ENCODE data around the gene CEL.
A peak's percentile ranks its signal among the peaks of the same experiment; 100 is the strongest.
"Not testable (repeated sequence)": the region's sequence is repeated elsewhere in the genome, so short reads cannot be mapped to it uniquely, and the experiment has no call there.

CEL gene

DNA sequence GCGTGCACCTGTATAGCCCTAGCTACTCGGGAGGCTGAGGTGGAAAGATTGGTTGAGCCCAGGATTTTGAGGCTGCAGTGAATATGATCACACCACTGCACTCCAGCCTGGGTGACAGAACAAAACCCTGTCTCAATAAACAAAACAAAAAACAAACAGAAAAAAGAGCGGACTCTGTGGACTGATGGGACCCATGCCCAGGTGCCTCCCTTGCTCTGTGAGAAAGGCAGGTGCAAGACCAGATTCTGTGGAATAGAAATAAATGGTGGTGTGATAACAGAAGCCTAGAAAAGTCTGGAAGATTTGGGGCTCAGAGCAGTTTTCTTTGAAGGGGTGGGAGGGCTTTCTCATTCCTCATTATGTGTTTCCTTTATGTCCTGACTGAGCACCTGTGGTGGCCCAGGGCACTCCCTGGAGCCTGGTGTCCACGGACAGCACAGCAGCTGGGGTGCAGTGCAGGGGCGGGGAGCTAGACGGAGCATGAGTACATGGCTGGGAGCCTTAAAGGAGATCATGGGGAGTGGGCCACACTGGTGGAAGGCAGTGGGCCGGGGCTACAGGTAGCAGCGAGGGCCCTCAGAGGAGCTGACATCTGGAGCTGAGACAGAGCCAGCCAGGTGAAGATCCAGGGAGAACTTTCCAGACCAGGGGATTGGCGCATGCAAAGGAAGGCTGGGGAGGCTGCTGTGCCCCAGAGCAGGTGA, 15.4 kb upstream of the CEL start:
- FAIRE-seq (no peak), DNase-seq (ENCODE audit: insufficient read length, low spot score) (no peak)

DNA sequence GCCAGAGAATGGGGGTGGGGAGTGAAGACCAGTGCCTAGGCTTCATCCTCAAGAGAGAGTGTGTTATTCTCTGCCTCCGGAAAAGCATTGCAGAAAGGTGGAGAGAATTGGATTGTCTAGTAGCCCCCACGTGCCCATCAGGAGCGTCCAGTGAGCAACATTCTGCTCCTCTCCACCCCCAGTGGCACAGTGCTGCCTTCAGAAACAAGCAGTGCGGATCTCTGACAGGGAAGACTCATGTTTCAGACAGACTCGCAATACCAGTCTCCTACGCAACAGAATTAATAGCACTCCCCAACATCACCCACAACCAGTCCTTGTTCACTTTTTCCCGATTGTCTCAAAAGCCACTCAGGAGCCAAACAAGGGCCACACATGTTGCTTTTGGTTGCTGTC, 14.9 kb upstream of the CEL start:
- FAIRE-seq (no peak), DNase-seq (ENCODE audit: insufficient read length, low spot score) (no peak)

DNA sequence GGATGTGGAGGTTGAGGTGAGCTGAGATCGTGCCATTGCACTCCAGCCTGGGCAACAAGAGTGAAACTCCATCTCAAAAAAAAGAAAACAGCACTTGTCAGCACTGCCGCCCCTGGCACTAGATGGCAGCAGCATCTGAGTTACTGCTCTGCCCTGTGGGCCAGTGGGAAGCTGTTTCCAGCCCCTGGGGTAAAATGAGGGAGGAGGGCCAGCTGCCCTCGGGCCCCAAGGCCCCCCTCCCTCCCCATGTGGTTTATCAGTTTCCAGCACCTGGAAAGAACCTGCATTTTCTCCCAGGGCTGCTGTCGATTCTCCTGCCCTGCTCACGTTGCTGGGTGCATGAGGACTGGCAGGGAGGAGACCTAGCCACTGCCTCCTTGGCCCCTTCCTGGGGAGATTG, 13.2 kb upstream of the CEL start:
- FAIRE-seq (no peak), DNase-seq (ENCODE audit: insufficient read length, low spot score) (no peak)

DNA sequence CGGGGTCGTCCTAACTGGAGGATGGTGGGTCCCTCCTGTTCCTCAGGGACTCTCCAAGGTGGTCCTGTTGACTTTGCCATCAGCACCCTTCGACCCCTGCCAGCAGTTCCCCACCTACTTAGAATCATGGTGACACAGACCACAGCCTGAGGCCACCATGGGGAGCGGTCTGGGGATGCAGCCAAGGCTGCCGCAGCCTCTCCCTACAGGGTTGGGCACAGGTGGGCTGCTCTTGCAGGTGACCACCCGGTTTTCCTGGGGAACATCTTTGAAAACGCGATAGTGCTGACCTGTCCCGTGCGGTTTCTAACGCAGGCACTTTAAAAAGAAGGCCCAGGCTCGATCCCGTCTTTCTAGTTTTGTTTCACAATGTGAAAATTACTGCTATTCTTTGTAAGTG, 12.7 kb upstream of the CEL start:
- FAIRE-seq (no peak), DNase-seq (ENCODE audit: insufficient read length, low spot score) (no peak)

DNA sequence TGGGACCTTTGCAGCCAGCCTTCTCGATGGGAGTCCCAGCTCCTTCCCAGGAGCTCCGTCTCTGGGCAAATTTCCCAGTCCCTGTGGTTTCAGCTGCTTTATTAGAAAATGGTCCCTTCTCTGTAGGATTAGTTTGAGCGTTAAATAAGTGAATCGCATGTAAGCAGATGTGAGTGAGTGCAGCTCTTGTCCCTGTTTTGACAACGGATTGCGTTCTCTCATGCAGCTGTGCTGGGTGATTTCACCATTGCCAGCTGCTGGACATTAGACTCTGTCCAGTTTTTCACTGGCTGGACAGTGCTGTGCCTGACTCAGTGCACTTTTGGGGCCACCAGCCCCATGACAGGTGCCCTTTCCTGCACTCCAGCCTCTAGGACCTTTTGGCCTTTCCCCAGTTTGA, 11.6 kb upstream of the CEL start:
- FAIRE-seq, result no peak
- no peak for DNase-seq (ENCODE audit: insufficient read length, low spot score)

DNA sequence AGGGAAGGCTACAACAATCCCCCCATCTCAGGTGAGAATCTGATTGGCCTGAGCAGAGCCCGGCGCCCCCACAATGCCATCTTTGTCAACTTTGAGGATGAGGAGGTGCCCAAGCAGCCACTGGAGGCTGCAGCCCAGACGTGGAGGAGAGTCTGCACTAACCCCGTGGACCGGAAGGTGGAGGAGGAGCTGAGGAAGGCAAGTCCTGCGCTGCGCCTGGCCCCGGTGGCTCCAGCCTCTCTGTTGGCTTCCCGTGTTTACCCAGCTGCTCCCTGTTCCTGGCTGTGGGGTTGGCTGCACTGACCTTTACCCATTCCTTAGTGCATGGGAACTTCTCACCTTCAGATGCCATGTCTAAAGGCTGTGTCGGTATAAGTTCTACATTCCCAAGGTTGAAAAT, 11.0 kb upstream of the CEL start:
- DNase-seq (ENCODE audit: insufficient read length, low spot score) (no peak), FAIRE-seq (no peak)

DNA sequence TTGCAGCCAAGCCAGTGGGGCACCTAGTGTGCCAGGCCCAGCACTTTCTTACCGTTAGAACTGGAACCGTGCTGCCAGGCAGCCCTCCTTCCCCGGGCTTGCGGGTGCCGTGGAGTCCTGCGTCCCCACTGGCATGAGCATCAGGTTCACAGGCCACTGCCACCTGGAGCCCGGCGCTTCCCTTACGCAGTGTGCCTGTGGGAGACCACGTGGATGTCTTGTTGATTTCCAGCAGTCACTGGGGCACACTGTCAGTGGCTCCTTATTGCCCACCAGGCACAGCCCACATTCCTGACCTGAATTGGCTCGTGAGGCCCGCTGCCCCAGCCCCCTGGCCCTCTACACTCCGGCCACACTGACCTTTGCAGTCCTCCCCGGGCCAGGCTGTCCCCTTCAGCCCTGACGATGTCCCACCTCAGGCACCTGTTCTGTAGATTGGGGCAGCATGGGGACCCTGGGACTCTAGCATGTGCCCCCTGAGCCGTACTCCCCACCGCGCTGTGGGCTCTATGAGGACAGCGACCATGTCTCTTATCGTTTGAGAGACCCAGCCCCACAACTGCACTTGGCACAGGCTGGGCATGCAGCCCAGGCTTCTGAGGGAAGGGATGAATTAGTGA, 10.4 kb upstream of the CEL start:
- FAIRE-seq, result no peak

DNA sequence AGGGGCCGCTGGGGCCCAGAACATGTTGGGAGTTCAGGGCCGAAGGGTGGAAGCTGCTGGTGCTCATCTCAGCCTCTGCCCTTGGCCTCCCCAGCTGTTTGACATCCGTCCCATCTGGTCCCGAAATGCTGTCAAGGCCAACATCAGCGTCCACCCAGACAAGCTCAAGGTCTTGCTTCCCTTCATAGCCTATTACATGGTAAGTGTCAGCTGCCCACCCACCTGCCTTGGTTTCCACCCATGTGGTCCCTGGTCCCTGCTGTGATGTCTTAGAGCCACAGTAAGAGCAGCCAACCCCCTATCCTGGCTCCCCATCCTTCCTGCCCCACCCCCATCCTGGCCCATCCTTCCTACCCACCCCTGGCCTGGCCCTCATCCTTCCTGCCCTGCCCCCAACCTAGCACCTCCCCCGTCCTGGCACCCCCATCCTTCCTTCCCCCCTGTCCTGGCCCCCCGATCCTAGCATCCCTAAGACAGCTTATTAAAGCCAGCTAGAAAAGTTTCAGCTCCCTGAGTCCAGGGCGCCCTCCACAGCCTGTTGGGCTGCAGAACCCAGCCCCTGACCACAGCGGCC, 9.7 kb upstream of the CEL start:
- FAIRE-seq, result no peak
- DNase-seq (ENCODE audit: insufficient read length, low spot score), result no peak

More for the DNA sequence above, 10.4 kb upstream of the CEL start:
- DNase-seq (ENCODE audit: insufficient read length, low spot score), result no peak

DNA sequence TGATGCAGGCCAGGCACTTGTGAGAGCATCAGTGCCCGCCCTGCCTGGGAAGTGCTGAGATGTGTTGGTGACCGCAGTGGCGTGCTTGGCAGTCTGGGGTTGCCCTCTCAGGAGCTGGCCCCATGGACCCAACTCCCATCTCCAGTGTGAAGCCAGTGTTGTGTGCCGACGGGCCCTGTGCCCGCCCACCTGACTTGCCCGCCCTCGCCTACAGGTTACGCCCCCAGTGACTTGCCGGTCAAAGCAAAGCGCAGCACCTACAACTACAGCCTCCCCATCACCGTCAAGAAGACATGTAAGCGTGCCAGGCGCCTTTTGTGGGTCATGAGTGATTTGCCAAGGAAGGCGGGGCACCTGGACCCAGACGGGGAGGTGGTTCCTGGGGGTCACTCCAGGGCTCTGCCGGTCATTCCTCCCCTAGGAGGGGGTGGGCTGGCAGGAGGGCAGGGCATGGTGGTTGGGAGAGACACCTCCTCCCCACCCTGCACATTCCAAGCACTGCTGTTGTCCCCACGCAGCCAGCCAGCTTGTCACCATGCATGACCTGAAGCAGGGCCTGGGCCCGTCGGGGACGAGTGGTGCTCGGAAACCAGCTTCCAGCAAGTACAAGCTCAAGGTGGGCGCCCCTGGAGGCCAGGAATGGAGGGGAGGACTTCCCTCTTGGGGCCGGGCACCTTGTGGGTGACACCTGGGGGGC, 7.4 kb upstream of the CEL start:
- FAIRE-seq (no peak), DNase-seq (ENCODE audit: insufficient read length, low spot score) (no peak)

DNA sequence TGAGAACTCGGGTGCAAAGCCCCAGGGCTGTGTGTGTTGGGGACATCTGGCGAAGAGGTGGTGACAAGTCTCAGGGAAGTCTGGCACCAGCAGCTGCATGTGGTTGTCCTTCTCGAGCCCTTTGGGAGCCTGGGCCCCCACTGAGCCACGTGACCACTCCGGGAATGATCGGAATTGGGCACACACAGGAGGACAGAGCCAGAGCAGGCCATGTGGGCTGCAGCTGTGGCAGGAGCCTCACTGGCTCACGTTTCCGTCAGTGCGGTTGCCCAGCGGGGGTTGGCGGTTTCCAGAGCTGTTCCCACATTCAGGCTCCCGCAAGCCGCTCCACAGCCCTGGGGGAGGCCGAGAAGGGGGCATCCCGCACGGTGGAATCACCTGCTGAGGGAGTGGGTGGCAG, 6.8 kb upstream of the CEL start:
- DNase-seq (ENCODE audit: insufficient read length, low spot score) (no peak), FAIRE-seq (no peak)

DNA sequence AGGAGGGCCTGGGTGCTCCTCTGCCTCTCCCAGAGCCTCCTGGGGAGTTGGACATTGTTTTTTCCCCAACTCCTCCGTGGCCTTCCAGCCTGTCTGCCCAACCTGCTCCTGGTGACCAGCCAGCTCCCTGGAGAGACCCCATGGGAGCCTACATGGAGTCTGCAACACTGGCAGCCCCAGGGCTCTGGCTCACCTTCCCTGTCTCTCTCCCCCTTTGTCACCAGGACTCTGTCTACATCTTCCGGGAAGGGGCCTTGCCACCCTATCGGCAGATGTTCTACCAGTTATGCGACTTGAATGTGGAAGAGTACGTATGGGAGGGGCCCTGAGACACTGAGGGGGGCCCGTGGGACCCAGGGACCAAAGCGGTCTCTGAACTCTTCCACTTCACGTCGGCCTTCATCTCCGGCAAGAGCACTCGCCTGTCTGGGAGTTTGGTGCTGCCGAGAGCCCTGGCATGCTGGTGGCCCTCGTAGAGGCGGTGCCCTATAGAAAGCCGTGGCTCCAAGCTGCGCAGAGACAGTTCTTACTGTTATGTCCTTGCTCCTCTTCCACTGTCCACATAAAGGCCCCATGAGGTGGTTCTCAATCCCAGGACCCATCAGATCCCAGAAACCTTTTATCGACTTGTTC, 5.9 kb upstream of the CEL start:
- DNase-seq (ENCODE audit: insufficient read length, low spot score) (no peak), FAIRE-seq (no peak)

DNA sequence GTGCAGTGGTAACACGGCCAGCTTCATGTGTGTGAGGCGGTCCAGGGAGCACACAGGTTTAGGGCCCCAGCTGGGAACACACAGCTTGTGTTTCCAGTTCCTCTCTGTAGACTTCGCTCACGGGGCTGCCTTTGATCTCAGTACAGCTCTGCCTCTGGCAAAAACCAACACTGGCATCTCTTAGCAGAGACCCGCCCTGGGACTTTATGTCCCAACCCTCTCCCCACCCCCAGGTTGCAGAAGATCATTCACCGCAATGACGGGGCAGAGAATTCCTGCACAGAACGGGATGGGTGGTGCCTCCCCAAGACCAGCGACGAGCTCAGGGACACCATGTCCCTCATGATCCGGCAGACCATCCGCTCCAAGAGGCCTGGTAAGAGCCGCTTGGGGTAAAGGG, 5.2 kb upstream of the CEL start:
- FAIRE-seq, result no peak
- DNase-seq (ENCODE audit: insufficient read length, low spot score), result no peak

DNA sequence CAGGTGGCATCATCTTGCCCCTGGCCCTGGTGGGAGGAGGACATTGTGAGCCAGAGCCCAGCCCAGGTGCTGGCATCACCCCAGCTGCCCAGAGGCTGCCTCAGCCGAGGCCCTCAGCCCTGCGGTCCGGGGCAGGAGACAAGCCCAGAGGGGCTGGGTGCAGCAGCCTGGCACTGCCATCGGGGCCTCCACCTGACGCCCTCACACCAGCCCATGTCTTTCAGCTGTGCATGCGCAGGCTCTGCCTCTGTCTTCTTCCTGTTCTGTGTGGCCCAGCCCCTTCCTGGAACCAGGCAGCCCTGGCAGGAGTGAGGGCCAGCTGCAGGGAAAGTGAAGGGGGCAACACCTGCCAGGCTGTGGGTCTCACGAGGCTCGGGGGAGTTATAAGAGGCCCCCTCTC, 4.8 kb upstream of the CEL start:
- DNase-seq (ENCODE audit: insufficient read length, low spot score) (no peak), FAIRE-seq (no peak)

DNA sequence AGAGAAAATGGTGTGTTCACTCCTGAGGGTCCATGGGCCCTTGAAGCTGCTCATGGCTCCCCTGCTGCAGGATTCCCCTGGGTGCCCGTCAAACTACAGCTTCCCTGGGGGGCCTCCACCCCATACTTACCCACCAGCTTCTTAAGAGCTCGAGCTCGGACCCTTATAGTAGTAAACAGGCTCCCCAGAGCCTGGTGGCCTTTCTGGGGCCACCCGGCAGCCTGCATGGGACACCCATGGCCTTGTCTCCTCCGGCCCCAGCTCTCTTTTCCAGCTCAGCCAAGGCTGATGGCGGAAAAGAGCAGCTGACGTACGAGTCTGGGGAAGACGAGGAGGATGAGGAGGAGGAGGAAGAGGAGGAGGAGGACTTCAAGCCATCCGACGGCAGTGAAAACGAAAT, 4.2 kb upstream of the CEL start:
- DNase-seq (ENCODE audit: insufficient read length, low spot score), result no peak
- no peak for FAIRE-seq

DNA sequence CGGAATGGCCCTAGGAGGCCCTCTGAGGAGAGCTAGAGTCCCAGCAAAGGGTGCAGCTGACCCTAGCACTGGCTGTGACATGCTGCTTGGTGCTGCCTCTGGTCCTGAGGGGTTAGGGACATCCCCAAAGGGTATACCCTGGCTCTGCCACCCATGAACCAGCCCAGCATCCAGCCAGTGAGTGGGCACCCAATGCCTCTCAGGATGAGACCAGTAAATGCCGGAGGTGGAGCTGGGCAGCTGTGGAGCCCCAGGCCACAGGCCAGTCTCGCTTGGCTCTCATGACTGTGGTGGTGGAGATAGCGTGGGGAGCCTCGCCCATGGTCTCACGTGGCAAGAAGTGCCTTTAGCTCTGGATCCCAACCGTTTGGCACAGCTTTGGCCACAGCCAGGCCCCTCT, 3.7 kb upstream of the CEL start:
- FAIRE-seq (no peak), DNase-seq (ENCODE audit: insufficient read length, low spot score) (no peak)

DNA sequence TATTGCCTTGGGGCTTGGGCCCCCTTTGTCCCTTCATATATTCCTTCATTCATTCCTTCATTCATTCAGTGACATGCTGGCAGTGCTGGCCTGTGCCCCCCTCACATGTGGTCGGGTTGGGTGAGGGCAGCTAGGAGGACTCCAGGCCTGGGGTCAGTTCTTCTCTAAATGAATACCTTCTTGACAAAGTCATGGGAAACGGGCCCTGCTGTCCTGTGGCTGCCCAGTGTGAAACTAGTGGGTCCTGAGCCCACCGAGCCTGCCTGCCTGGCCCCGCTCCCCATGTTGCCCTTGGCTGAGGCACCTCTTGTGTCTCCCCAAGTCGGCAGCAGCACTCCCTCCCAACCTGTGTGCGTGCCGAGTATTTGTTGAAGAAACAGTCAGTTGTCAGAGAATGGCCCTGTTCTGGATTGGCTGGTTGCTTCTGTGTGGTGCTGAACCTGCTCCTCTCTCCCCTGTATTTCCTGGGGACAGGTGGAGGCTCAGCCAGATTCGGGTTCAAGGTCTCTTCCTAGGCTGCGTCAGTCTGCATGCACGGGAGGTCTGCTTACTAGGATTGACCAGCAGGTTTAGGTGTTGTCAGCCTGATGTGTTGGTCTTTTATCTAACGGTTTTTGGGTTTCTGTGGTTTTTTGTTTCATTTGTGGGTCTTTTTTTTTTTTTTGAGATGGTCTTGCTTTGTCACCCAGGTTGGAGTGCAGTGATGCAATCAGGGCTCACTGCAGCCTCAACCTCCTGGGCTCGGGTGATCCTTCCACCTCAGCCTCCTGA, 3.0 kb upstream of the CEL start:
- peak; percentile 90 for FAIRE-seq
- DNase-seq (ENCODE audit: insufficient read length, low spot score), result peak; percentile 48

DNA sequence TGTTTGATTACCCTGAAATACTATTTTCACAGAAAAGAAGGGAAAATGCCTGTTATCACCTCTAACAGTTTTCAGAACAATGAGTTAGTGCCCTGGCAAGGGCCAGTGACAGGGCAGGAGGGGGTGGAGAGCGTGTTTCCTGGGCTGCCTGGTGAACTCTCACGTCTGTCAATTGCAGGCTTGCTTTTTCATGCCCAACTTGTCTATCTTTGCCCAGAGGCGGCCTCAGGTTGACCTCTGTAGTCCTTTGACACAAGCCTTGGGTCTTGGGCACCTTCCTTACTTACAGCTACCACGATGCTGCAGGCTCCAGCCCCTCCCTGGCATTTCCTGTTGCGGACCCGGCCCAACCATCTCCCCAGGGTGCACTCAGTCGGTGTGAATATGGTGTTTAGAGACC, 2.2 kb upstream of the CEL start:
- no peak for DNase-seq (ENCODE audit: insufficient read length, low spot score)
- FAIRE-seq, result peak; percentile 79

DNA sequence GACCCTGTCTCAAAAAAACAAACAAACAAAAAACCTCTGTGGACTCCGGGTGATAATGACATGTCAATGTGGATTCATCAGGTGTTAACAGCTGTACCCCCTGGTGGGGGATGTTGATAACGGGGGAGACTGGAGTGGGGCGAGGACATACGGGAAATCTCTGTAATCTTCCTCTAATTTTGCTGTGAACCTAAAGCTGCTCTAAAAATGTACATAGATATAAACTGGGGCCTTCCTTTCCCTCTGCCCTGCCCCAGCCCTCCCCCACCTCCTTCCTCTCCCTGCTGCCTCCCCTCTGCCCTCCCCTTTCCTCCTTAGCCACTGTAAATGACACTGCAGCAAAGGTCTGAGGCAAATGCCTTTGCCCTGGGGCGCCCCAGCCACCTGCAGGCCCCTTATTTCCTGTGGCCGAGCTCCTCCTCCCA, 1.4 kb upstream of the CEL start:
- DNase-seq (ENCODE audit: insufficient read length, low spot score) (no peak), FAIRE-seq (no peak)

DNA sequence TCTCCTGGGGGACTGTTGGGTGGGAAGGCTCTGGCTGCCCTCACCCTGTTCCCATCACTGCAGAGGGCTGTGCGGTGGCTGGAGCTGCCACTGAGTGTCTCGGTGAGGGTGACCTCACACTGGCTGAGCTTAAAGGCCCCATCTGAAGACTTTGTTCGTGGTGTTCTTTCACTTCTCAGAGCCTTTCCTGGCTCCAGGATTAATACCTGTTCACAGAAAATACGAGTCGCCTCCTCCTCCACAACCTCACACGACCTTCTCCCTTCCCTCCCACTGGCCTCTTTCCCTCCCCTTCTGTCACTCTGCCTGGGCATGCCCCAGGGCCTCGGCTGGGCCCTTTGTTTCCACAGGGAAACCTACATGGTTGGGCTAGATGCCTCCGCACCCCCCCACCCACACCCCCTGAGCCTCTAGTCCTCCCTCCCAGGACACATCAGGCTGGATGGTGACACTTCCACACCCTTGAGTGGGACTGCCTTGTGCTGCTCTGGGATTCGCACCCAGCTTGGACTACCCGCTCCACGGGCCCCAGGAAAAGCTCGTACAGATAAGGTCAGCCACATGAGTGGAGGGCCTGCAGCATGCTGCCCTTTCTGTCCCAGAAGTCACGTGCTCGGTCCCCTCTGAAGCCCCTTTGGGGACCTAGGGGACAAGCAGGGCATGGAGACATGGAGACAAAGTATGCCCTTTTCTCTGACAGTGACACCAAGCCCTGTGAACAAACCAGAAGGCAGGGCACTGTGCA, 590 bp upstream of the CEL start:
- FAIRE-seq; DNase-seq (ENCODE audit: insufficient read length, low spot score): not testable (repeated sequence)

DNA sequence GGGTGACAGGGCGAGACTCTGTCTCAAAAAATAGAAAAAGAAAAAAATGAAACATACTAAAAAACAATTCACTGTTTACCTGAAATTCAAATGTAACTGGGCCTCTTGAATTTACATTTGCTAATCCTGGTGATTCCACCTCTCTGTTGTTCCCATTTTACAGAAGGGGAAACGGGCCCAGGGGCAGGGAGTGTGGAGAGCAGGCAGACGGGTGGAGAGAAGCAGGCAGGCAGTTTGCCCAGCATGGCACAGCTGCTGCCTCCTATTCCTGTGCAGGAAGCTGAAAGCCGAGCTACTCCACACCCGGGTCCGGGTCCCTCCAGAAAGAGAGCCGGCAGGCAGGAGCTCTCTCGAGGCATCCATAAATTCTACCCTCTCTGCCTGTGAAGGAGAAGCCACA, 788 bp downstream of the CEL start:
- not testable (repeated sequence) for DNase-seq (ENCODE audit: insufficient read length, low spot score)
- peak; percentile 54 for FAIRE-seq

Measured in GM19239 (cell line).